ENCODE data around the gene CCNF.

GRCh38 chr16:2452650-2453049 is 23.4 kb downstream of the CCNF start:
- TF ChIP-seq MAX (IDR thresholded peaks at IDR 0.05; ENCODE audit: low read depth, low read length): no peak
- TF ChIP-seq, protein P1, sequence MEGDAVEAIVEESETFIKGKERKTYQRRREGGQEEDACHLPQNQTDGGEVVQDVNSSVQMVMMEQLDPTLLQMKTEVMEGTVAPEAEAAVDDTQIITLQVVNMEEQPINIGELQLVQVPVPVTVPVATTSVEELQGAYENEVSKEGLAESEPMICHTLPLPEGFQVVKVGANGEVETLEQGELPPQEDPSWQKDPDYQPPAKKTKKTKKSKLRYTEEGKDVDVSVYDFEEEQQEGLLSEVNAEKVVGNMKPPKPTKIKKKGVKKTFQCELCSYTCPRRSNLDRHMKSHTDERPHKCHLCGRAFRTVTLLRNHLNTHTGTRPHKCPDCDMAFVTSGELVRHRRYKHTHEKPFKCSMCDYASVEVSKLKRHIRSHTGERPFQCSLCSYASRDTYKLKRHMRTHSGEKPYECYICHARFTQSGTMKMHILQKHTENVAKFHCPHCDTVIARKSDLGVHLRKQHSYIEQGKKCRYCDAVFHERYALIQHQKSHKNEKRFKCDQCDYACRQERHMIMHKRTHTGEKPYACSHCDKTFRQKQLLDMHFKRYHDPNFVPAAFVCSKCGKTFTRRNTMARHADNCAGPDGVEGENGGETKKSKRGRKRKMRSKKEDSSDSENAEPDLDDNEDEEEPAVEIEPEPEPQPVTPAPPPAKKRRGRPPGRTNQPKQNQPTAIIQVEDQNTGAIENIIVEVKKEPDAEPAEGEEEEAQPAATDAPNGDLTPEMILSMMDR (IDR thresholded peaks at IDR 0.05 in 2 of 3, conservative IDR thresholded peaks at IDR 0.05 in 1 of 3; ENCODE audit: control insufficient read depth in 2 of 3, extremely low read depth in 1 of 3, insufficient read depth in 1 of 3, low read depth in 3 of 3, low read length in 3 of 3): no peak
